Measurements from ENCODE around the gene TMIGD1. TPM values are rescaled to one million over a fixed set of nuclear protein-coding genes. Genes with fewer than 3 reads are reported as not detected.

TMIGD1 gene
- total and polyA plus RNA-seq, 7 donors: 0.71 to 97.8 (median 61.1) TPM; not detected in 3

GRCh38 chr17:30278032-30278431 lies 55.8 kb downstream of the TMIGD1 start:
- H3K9me3 ChIP-seq: no peaks in the 10 kb centered on the region
- TF ChIP-seq CTCF (IDR thresholded peaks at IDR 0.05) (no peak), EP300 (IDR thresholded peaks at IDR 0.05) (no peak), POLR2AphosphoS5 (IDR thresholded peaks at IDR 0.05) (no peak), POLR2A (IDR thresholded peaks at IDR 0.05) (no peak)
- DNase-seq: no peak
- H3K4me1 ChIP-seq: no peaks in the 10 kb centered on the region
- no peaks in the 10 kb centered on the region for H3K27me3 ChIP-seq
- no peak overlapping the region for H3K27ac ChIP-seq
- intact Hi-C loops (cut with DNase I): no loop called here
- peaks cover 6 to 96% (median 15%) of the 10 kb centered on the region in 4 donors for H3K36me3 ChIP-seq
- H3K4me3 ChIP-seq: no peak overlapping the region

- Histone ChIP-seq H3K36me3 (peaks cover 13 to 96% (median 32%) of the 10 kb centered on the region in 4 donors), H3K27ac (no peak overlapping the region), H3K9me3 (no peaks in the 10 kb centered on the region), H3K4me3 (no peak overlapping the region), H3K4me1 (no peaks in the 10 kb centered on the region), H3K27me3 (no peaks in the 10 kb centered on the region)
- WGBS, 2 donors: 83 to 87% methylated on average over 2 of the region's 2 CpGs
- no peak for DNase-seq
- intact Hi-C loops (cut with DNase I): no loop called here
- TF ChIP-seq CTCF (IDR thresholded peaks at IDR 0.05): no peak
- no peak for TF ChIP-seq POLR2AphosphoS5 (IDR thresholded peaks at IDR 0.05)
- TF ChIP-seq POLR2A (IDR thresholded peaks at IDR 0.05): no peak
- TF ChIP-seq EP300 (IDR thresholded peaks at IDR 0.05): no peak
These were observed 57.9 kb downstream of the TMIGD1 start for GRCh38 chr17:30275911-30276310.

DNA sequence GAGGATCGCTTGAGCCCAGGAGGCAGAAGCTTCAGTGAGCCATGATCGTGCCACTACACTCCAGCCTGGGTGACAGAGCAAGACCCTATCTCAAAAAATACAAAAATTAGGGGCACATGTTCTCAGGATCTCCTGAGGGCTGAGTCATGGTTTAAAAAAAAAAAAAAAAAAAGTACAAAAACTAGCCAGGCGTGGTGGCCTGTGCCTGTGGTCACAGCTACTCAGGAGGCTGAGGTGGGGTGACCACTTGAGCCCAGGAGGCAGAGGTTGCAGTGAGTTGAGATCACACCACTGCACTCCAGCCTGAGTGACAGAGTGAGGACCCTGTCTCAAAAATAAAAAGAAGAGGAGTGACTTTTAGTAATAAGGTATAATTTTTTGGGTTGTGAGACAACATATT lies 59.0 kb downstream of the TMIGD1 start:
- intact Hi-C loops (cut with DNase I): no loop called here
- Histone ChIP-seq H3K27me3 (no peaks in the 10 kb centered on the region), H3K9me3 (no peaks in the 10 kb centered on the region), H3K27ac (no peak overlapping the region), H3K4me1 (no peaks in the 10 kb centered on the region), H3K4me3 (no peak overlapping the region), H3K36me3 (peaks cover 14 to 96% (median 31%) of the 10 kb centered on the region in 4 donors)
- no peak for DNase-seq
- no peak for TF ChIP-seq CTCF (IDR thresholded peaks at IDR 0.05)
- WGBS, 2 donors: 95 to 98% methylated on average over 3 of the region's 3 CpGs

DNA sequence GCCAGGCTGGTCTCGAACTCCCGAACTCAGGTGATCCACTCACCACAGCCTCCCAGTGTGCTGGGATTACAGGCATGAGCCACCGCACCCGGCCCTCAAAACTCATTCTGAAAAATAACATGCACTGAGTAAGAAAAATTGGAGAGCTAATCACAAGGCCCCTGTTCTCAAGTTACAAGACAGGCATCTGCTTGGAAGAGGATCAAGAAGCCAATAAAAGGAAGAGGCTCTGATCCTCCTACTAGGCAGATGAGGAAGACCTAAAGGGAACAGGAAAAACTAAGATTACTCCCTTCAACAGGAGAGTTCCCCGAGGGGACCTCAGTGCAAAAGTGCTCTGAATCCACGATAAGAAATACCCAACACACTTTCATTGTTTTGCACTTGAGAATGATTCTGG lies 60.5 kb downstream of the TMIGD1 start:
- H3K36me3 ChIP-seq: peaks cover 14 to 91% (median 35%) of the 10 kb centered on the region in 4 donors
- H3K27me3 ChIP-seq: no peaks in the 10 kb centered on the region
- 97% methylated on average over 6 of the region's 6 CpGs for WGBS, 2 donors
- TF ChIP-seq CTCF (IDR thresholded peaks at IDR 0.05) (no peak), POLR2AphosphoS5 (IDR thresholded peaks at IDR 0.05) (no peak), POLR2A (IDR thresholded peaks at IDR 0.05) (no peak), EP300 (IDR thresholded peaks at IDR 0.05) (no peak)
- intact Hi-C loops (cut with DNase I): no loop called here
- no peaks in the 10 kb centered on the region for H3K9me3 ChIP-seq
- H3K4me1 ChIP-seq: no peaks in the 10 kb centered on the region
- no peak overlapping the region for H3K4me3 ChIP-seq
- DNase-seq: no peak
- H3K27ac ChIP-seq: no peak overlapping the region

DNA sequence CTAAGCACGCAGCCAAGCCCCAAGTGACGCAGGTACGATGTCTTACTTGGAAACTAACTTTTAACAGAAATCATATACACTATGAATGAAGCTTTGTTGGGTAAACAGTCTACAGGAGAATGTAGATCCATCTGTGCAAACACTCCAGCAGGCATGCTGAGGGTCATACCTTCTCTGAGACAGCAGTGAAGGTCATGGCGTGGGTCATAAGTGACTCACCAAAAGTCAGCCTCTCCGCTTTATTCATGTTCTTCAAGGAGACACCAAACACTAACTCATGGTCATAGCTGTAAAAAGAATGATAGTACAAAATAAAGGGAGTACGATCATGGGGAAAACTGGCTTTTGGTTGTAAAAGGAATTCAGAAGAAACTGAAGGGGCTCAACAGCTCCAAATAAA lies 62.8 kb downstream of the TMIGD1 start:
- Histone ChIP-seq H3K27me3 (no peaks in the 10 kb centered on the region), H3K27ac (no peak overlapping the region), H3K4me3 (no peak overlapping the region), H3K9me3 (no peaks in the 10 kb centered on the region), H3K4me1 (no peaks in the 10 kb centered on the region), H3K36me3 (peaks cover 14 to 86% (median 39%) of the 10 kb centered on the region in 4 donors)
- DNase-seq: no peak
- 96 to 97% methylated on average over 6 of the region's 6 CpGs for WGBS, 2 donors
- TF ChIP-seq EP300 (IDR thresholded peaks at IDR 0.05) (no peak), CTCF (IDR thresholded peaks at IDR 0.05) (no peak), POLR2AphosphoS5 (IDR thresholded peaks at IDR 0.05) (no peak), POLR2A (IDR thresholded peaks at IDR 0.05) (no peak)
- intact Hi-C loops (cut with DNase I): no loop called here
